Activated B cell treated with CpG ODN at 0.5 μM for 24 hours (primary cell): ENCODE measurements around the gene NOTUM. TPM values are rescaled to one million over a fixed set of nuclear protein-coding genes. Genes with fewer than 3 reads are reported as not detected.

Experiments
- ATAC-seq: fragments of 200-7000 bp; cut with Tn5 transposase; one replicate; pipeline ENCODE4 v1.10.0; 2021; ENCODE audit warnings: low read depth, mild to moderate bottlenecking, moderate library complexity
- CTCF ChIA-PET: fragments of 350-600 bp; sonication (Branson Sonifier 250); formaldehyde crosslinking; loops from one replicate; lab custom pipeline; 2021; ENCODE audit warnings: antibody characterized with exemption; lab: Charles Lee
- POLR2A ChIA-PET: fragments of 350-600 bp; sonication (Branson Sonifier 250); formaldehyde crosslinking; loops from one replicate; lab custom pipeline; 2021; ENCODE audit warnings: antibody characterized with exemption; lab: Charles Lee
- DNase-seq: peaks from one replicate; pipeline ENCODE4 v3.0.0; 2022
- H3K27ac Mint-ChIP-seq: one replicate; pipeline ENCODE4 v1.8.0; 2020; ENCODE audit warnings: mixed read lengths
- H3K27me3 Mint-ChIP-seq: one replicate; pipeline ENCODE4 v1.8.0; 2021; ENCODE audit warnings: mixed read lengths
- H3K36me3 Mint-ChIP-seq: one replicate; pipeline ENCODE4 v1.8.0; 2021; ENCODE audit warnings: low read depth, mixed read lengths
- H3K4me1 Mint-ChIP-seq: one replicate; pipeline ENCODE4 v1.8.0; 2021; ENCODE audit warnings: mixed read lengths
- H3K4me3 Mint-ChIP-seq: one replicate; pipeline ENCODE4 v1.8.0; 2020; ENCODE audit warnings: mild to moderate bottlenecking, mixed read lengths
- H3K9me3 Mint-ChIP-seq: one replicate; pipeline ENCODE4 v1.8.0; 2020; ENCODE audit warnings: mixed read lengths
- CTCF ChIP-seq: fragments of 200-600 bp; IDR thresholded peaks from one replicate; pipeline ENCODE4 v1.8.0; 2022; ENCODE audit warnings: antibody characterized with exemption, mild to moderate bottlenecking
- intact Hi-C: fragments of 100-400 bp; cut with micrococcal nuclease; formaldehyde crosslinking; loops from one replicate; pipeline ENCODE4 v1.15.1; 2024
- total RNA-seq: library from RNA; stranded (reverse); gene quantifications from 2 replicates; pipeline ENCODE4 v1.2.3, GENCODE V29; 2022

Gene NOTUM
- total RNA-seq, 1 donor from 2014 or later, result not detected

- no peak overlapping the region for H3K4me3 Mint-ChIP-seq
- no peak overlapping the region for H3K27ac Mint-ChIP-seq
- DNase-seq (no peak), ATAC-seq (no peak)
- TF ChIP-seq CTCF, result no peak
- ChIA-PET CTCF (no interaction called here), POLR2A (no interaction called here)
- peaks cover 29% of the 10 kb centered on the region for H3K36me3 Mint-ChIP-seq
- no peaks in the 10 kb centered on the region for H3K9me3 Mint-ChIP-seq
- peaks cover 5% of the 10 kb centered on the region for H3K4me1 Mint-ChIP-seq
- H3K27me3 Mint-ChIP-seq, result peaks cover 10% of the 10 kb centered on the region
- intact Hi-C loops, result no loop called here
These were observed 56.2 kb downstream of the NOTUM start for GRCh38 chr17:81904600-81905423.

DNA sequence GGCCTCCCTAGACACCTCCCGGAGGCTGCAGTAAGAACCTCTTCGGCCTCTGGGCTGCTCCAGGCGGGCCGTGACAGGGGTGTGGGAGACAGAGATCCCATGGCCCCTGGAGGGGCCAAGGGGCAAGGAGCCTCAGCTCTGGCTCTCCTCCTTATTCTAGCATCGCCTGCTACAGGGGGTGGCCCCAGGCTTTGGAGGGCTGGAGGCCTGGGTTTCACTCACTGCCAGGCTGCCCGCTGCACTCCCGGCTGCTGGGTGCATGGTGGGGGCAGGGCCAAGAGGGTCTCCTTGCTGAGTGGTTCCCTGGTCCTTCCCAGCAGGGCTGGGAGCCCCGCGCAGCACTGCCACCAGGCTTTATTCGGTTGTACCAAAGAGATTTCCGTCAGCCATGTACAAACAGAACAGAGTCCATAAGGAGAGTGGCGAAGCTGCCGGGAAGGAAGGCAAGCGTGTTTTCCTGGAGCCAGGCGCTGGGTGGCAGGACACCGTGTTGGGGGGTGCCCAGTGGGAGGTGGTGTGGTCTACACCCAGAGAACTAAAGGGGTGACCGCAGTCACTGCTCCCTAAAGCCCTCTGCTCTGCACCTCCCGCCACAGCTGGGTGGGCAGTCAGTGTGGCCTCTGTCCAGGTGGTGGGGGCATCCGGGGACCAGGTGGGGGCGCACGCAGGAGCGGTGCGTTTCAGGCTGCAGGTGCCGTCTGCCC lies 56.9 kb downstream of the NOTUM start:
- no peak for TF ChIP-seq CTCF
- CTCF ChIA-PET, result no interaction called here
- no peaks in the 10 kb centered on the region for H3K9me3 Mint-ChIP-seq
- H3K4me1 Mint-ChIP-seq, result peaks cover 5% of the 10 kb centered on the region
- H3K27ac Mint-ChIP-seq, result no peak overlapping the region
- H3K27me3 Mint-ChIP-seq, result peaks cover 10% of the 10 kb centered on the region
- intact Hi-C loops, result no loop called here
- DNase-seq, result no peak
- POLR2A ChIA-PET, result no interaction called here
- no peak for ATAC-seq
- H3K36me3 Mint-ChIP-seq, result peaks cover 32% of the 10 kb centered on the region
- no peak overlapping the region for H3K4me3 Mint-ChIP-seq

DNA sequence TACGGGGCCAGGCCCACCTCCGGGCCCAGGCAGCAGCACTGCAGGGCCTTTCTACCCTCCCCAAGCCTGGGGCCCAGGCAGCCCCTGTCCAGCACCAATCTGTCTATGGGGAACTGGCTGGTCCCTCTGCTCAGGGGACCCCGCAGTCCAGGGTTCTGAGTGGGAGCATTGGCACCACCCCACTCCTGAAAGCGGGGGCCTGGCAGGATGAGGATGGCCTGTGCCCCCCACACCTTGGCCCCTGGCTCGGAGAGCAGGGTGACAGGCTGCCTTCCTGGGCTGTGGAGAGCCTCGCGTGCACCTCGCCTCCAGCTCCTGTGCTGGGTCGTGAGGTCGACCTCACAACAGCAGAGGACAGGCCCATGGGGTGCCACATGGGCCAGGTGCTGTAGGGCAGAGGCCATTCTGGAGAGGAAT lies 57.6 kb downstream of the NOTUM start:
- DNase-seq (no peak), ATAC-seq (no peak)
- intact Hi-C loops, result no loop called here
- Mint-ChIP-seq H3K4me1 (peaks cover 5% of the 10 kb centered on the region), H3K27ac (no peak overlapping the region), H3K9me3 (no peaks in the 10 kb centered on the region), H3K27me3 (peaks cover 10% of the 10 kb centered on the region), H3K36me3 (peaks cover 37% of the 10 kb centered on the region), H3K4me3 (no peak overlapping the region)
- CTCF ChIA-PET, result no interaction called here
- TF ChIP-seq CTCF, result no peak
- POLR2A ChIA-PET, result interaction anchor here (0.6 to 1.4 kb wide), 2 partner anchors 24 to 70 kb away, joined by 3 read pairs; partner anchors contain the start of genes MAFG and MCRIP1

DNA sequence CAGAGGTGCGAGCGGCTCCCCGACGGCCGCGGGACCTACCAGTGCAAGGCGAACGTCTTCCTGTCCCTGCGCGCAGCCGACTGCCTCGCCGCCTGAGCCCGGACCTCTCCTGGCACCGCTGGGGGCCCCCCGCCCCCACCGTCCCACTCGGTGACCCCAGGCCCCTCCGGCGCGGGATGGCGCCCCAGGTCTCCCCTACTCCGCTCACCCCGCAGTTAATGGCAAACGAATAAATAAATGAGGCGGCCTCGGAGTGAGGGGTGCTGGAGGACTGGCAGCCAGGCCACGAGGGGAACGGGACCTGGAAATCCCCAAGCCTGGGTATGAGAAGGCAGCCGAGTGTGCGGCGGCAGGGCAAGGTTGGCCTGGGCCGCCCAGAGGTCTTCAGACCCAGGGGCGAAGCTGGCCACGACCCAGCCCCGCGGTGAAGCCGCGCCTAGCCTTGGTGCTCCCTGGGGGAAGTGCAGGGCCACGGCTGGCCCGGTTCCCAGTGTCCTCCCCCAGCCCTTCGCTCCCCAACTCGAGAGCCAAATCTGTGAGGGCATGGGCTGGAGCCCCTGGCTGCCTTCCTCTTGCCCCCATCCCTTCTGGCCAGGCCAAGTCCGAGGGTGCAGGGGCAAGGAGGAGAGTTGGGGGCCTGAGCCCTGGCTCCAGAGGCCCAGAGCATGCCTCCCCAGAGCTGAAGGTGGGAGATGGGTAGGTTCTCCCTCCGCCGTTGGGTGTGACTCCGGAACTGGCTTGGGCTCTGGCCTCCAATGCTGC lies 58.2 kb downstream of the NOTUM start:
- POLR2A ChIA-PET, result interaction anchor here (0.6 to 1.4 kb wide), 2 partner anchors 25 to 70 kb away, joined by 3 read pairs; partner anchors contain the start of genes MAFG and MCRIP1
- no peak overlapping the region for H3K4me3 Mint-ChIP-seq
- DNase-seq (no peak), ATAC-seq (peak; percentile 26)
- H3K4me1 Mint-ChIP-seq, result peaks cover 5% of the 10 kb centered on the region
- intact Hi-C loops, result no loop called here
- no peak for TF ChIP-seq CTCF
- peaks cover 37% of the 10 kb centered on the region for H3K36me3 Mint-ChIP-seq
- H3K9me3 Mint-ChIP-seq, result no peaks in the 10 kb centered on the region
- CTCF ChIA-PET, result no interaction called here
- H3K27me3 Mint-ChIP-seq, result peaks cover 10% of the 10 kb centered on the region
- H3K27ac Mint-ChIP-seq, result no peak overlapping the region

Other genes starting within 250 kb of the NOTUM start
- gene SLC25A10, start 248.9 kb downstream of the NOTUM start, total RNA-seq, result 6.1 and 6.4 TPM in 2 replicates
- 0.20 TPM in 1 of 2 replicates, not detected in the other for gene GCGR, start 157.0 kb downstream of the NOTUM start, total RNA-seq
- 75.0 and 90.4 TPM in 2 replicates for gene MCRIP1, start 127.9 kb downstream of the NOTUM start, total RNA-seq
- not detected in 2 replicates for gene PPP1R27, start 126.1 kb downstream of the NOTUM start, total RNA-seq
- gene P4HB, start 100.7 kb downstream of the NOTUM start, total RNA-seq, result 202 and 225 TPM in 2 replicates
- 396 and 464 TPM in 2 replicates for gene ARHGDIA, start 89.8 kb downstream of the NOTUM start, total RNA-seq
- gene ALYREF, start 69.6 kb downstream of the NOTUM start, total RNA-seq, result 85.3 and 99.3 TPM in 2 replicates
- gene ANAPC11, start 69.5 kb downstream of the NOTUM start, total RNA-seq, result 64.2 and 83.8 TPM in 2 replicates
- gene NPB, start 58.9 kb downstream of the NOTUM start, total RNA-seq, result 0.24 and 0.27 TPM in 2 replicates
- 40.3 and 44.1 TPM in 2 replicates for gene PCYT2, start 49.8 kb downstream of the NOTUM start, total RNA-seq
- 57.6 and 66.4 TPM in 2 replicates for gene SIRT7, start 43.0 kb downstream of the NOTUM start, total RNA-seq
- 27.9 and 30.7 TPM in 2 replicates for gene MAFG, start 33.5 kb downstream of the NOTUM start, total RNA-seq
- gene PYCR1, start 23.9 kb downstream of the NOTUM start, total RNA-seq, result 28.5 and 37.2 TPM in 2 replicates
- not detected in 2 replicates for gene MYADML2, start 14.0 kb downstream of the NOTUM start, total RNA-seq
- 40.0 and 50.0 TPM in 2 replicates for gene ASPSCR1, start 16.4 kb upstream of the NOTUM start, total RNA-seq
- gene CENPX, start 61.7 kb upstream of the NOTUM start, total RNA-seq, result 37.4 and 41.7 TPM in 2 replicates
- 10.6 and 10.8 TPM in 2 replicates for gene LRRC45, start 62.1 kb upstream of the NOTUM start, total RNA-seq
- 0.49 TPM in 1 of 2 replicates, not detected in the other for gene RAC3, start 70.5 kb upstream of the NOTUM start, total RNA-seq
- 84.3 and 85.2 TPM in 2 replicates for gene DCXR, start 76.5 kb upstream of the NOTUM start, total RNA-seq
- gene RFNG, start 90.6 kb upstream of the NOTUM start, total RNA-seq, result 17.7 and 18.7 TPM in 2 replicates
- 88.7 and 94.7 TPM in 2 replicates for gene GPS1, start 90.7 kb upstream of the NOTUM start, total RNA-seq
- gene DUS1L, start 104.6 kb upstream of the NOTUM start, total RNA-seq, result 127 and 134 TPM in 2 replicates
- 104 and 121 TPM in 2 replicates for gene FASN, start 137.0 kb upstream of the NOTUM start, total RNA-seq